GM21528 (cell line): ENCODE measurements around the gene TRIM28.
"Not testable (repeated sequence)": the region's sequence is repeated elsewhere in the genome, so short reads cannot be mapped to it uniquely, and the experiment has no call there.

ENCODE experiments used
- ATAC-seq: cut with Tn5 transposase; IDR thresholded peaks from one replicate; pipeline ENCODE4 v1.9.1; 2021; ENCODE audit warnings: mild to moderate bottlenecking, moderate library complexity; ENCODE audit not compliant: unreplicated experiment, low FRiP score

TRIM28 gene

GRCh38 chr19:58518256-58519086 lies 25.4 kb upstream of the TRIM28 start:
- no peak for ATAC-seq

GRCh38 chr19:58519087-58519354 lies 24.8 kb upstream of the TRIM28 start:
- peak; percentile 27 for ATAC-seq

GRCh38 chr19:58519355-58520256 lies 24.3 kb upstream of the TRIM28 start, which contains the start of gene ZBTB45:
ZBTB45 (minus strand) TSS chr19:58519810; CDS start chr19:58517673, 2,137 bp downstream.
- ATAC-seq = peak; percentile 81

GRCh38 chr19:58520257-58520599 lies 23.6 kb upstream of the TRIM28 start:
- no peak for ATAC-seq

- ATAC-seq = no peak
Measured at GRCh38 chr19:58521651-58522050, 22.2 kb upstream of the TRIM28 start.

GRCh38 chr19:58522709-58523108 lies 21.2 kb upstream of the TRIM28 start:
- no peak for ATAC-seq

- ATAC-seq = no peak
Measured at GRCh38 chr19:58529405-58529804, 14.5 kb upstream of the TRIM28 start.

- no peak for ATAC-seq
Measured at GRCh38 chr19:58531034-58531840, 12.6 kb upstream of the TRIM28 start.

- ATAC-seq = no peak
Measured at GRCh38 chr19:58535857-58536256, 8.0 kb upstream of the TRIM28 start.

GRCh38 chr19:58536852-58537798 lies 6.7 kb upstream of the TRIM28 start:
- ATAC-seq = no peak

- no peak for ATAC-seq
Measured at GRCh38 chr19:58538257-58539168, 5.4 kb upstream of the TRIM28 start.

- not testable (repeated sequence) for ATAC-seq
Measured at GRCh38 chr19:58539169-58539559, 4.7 kb upstream of the TRIM28 start.

- not testable (repeated sequence) for ATAC-seq
Measured at GRCh38 chr19:58542641-58543372, 1.1 kb upstream of the TRIM28 start.

- ATAC-seq = peak; percentile 53
Measured at GRCh38 chr19:58544591-58545285, 874 bp downstream of the TRIM28 start.

GRCh38 chr19:58545286-58546018 lies 1.6 kb downstream of the TRIM28 start:
- ATAC-seq = no peak

- no peak for ATAC-seq
Measured at GRCh38 chr19:58546019-58546530, 2.2 kb downstream of the TRIM28 start.
